NAMALWA (cell line): ENCODE results near the gene IL18.
"Not testable (repeated sequence)": the region's sequence is repeated elsewhere in the genome, so short reads cannot be mapped to it uniquely, and the experiment has no call there.

Source experiments
- DNase-seq: peaks from one replicate; pipeline ENCODE4 v3.0.0-alpha.2; 2015; ENCODE audit warnings: low spot score

The IL18 gene

DNA sequence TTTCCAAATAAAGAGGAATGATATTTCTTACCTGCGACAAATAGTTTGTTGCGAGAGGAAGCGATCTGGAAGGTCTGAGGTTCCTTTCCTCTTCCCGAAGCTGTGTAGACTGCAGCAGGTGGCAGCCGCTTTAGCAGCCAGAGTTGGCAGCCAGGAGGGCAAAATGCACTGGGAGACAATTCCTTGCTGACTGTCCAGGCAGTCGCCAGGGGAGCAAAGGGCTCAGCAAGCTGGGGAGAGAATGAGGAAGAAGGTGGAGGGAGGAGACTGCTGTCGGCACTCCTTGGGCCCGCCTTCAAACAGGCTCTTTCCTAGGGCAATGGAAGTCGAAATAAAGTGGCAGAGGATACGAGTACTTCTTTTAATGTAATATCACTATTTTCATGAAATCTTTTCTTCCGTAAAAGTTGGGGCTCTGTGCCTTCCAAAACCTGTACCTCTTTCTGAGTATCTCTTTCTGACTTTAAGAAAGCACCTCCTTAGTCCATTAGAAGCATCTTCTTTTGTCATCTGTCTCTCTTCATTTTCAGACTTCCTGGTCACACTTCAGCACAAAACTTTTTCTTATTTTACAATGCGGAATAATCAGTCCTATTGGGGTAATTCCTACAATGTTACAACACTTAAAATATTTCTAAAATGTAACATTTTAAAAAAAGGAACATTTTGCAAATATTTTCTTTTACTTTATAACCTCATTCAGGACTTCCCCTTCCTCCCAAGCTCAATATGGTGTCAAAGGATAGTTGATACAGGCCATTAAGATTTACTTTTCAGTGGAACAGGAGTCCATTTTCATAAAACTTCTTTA is at the start of gene IL18:
Gene IL18, minus strand, starts transcription at position 220 of the 811 bp plus-strand sequence. CDS start 9,041 bp downstream, outside the sequence.
- DNase-seq = no peak

DNA sequence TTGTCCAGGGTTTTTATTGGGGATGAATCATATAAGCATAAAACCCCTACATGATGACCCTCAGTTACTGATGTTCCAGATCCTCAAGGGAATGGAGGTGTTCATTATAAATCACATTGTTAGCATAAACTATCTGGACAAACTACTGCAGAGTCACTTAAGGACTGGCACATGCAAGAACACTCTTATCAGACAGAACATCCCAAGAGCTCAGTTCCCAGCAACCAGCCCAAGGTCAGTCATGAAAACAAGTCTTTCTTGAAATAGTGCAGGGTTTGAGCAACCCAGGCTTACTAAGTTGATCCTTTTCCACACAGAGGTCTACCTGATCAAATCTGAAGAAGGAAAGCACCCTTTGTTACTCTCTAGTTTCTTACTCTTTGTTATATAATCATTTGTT is 48.8 kb upstream of the IL18 start:
- no peak for DNase-seq

DNA sequence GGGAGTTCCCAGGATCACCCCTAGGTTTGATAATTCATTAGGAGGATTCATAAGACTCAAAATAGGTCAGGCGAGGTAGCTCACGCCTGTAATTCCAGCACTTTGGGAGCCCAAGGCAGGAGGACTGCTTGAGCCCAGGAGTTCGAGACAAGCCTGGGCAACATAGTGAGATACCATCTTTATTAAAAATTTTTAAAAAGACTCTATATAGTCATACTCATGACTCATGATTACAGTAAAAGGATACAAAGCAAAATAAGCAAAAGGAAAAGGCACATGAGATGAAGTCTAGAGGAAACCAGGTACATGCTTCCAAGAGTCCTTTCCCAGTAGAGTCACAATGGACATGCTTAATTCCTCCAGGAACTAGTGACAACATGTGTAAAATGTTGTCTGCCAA is 48.4 kb upstream of the IL18 start:
- no peak for DNase-seq

DNA sequence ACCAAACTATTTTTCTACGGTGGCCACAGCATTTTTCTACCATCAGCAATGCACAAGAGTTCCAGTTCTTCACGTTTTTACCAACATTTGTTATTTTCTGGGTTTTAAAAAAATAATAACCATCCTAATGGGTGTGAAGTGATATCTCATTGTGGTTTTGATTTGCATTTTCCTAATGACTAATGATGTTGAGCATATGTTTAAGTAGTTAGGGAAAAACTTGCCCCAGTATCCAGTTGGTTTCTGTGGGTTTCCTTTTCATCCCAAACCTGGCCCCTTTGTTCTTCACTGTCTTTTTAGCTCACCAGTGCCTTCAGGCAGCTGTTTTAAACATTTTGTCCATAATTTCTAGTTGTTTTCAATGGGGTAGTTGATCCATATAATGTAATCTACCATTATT is 47.6 kb upstream of the IL18 start:
- DNase-seq = no peak

DNA sequence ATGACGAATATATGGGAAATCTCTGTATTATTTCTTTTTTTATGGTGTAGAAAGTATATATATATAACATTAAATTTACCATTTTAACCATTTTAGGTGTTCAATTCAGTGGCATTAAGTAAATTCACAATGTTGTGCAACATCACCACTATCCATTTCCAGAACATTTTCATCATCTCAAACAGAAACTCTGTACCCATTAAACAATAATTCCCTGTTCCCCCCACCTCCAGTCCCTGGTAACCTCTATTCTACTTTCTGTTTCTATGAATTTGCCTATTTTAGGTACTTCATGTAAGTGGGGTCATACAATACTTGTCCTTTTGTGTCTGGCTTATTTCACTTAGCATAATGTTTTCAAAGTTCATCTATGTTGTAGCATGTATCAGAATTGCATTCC is 47.0 kb upstream of the IL18 start:
- no peak for DNase-seq

DNA sequence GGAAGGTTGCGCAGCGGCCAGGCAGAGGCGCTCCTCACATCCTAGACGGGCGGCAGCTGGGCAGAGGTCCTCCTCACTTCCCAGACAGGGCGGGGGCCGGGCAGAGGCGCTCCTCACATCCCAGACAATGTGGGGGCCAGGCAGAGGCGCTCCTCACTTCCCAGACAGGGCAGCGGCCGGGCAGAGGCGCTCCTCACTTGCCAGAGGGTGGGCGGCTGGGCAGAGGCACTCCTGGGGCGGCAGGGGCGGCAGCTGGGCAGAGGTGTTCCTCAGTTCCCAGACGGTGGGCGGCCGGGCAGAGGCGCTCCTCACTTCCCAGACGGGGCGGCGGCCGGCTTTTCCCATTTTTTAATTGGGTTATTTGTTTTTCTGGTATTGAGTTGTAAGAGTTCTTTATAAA is 42.2 kb upstream of the IL18 start:
- DNase-seq = no peak

DNA sequence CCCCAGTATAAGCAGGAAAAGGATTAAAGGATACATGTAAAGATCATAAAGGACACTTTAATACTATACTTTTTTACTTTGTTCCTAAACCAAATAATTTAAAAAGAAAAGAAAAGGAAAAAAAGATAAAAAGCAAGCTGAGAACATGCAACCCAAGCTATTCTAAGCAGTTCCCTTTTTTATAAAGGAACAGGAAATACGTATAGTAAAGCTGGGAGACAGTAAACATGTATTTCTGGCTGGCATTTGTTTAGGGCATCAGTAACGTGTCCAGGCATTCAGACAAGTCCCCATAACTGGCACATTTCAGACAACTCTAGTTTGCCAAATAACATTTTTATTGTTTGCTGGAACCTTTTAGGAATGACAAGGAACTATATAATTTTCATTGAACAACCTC is 36.4 kb upstream of the IL18 start:
- DNase-seq = no peak

DNA sequence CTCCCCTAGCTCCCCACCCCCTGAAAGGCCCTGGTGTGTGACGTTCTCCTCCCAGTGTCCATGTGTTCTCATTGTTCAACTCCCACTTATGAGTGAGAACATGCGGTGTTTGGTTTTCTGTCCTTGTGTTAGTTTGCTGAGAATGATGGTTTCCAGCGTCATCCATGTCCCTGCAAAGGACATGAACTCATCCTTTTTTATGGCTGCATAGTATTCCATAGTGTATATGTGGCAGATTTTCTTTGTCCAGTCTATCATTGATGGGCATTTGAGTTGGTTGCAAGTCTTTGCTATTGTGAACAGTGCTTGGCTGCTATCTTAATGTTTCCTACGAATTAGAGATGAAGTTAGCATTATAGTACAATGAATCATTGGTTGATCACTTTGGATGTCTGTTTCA is 35.2 kb upstream of the IL18 start:
- DNase-seq = not testable (repeated sequence)

DNA sequence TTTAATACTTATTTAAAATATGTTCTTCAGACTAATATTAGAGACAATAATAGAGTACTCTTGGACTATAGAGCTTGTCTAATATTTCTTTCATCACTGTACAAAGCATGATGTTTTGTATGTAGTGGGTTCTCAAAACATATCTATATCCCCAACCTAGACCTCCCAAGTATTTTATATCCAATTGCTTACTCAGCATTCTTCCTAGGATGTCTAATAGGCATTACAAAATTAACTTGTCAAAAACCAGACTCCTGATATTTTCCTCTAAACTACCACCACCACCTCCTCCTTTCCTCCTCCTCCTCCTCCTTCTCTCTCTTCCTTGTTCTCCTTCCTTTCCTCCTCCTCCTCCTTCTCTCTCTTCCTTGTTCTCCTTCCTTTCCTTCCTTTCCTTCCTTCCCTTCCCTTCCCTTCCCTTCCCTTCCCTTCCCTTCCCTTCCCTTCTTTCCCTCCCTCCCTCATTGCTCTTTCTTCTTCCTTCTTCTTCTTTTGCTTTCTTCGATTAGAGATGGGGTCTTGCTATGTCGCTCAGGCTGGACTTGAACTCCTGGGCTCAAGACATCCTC is 32.7 kb upstream of the IL18 start:
- no peak for DNase-seq

DNA sequence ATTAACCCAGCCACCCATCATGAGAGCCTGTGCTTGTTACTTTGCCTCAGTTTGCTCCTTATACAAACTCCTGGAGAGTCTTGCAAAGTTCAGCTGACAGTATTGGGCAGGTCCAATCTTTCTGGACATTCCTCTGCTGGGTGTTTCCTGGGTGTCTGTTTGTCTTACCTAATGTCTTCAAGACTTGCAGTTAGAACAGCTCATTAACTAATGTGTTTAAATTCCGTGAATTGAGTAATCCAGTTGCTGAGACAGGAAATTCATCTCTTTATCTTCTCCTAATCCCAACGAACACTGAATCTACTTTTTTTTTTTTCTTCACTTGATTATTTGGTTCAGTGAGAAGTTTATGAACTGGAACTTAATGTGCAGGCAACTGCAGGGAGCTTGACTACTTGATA is 32.1 kb upstream of the IL18 start:
- no peak for DNase-seq

DNA sequence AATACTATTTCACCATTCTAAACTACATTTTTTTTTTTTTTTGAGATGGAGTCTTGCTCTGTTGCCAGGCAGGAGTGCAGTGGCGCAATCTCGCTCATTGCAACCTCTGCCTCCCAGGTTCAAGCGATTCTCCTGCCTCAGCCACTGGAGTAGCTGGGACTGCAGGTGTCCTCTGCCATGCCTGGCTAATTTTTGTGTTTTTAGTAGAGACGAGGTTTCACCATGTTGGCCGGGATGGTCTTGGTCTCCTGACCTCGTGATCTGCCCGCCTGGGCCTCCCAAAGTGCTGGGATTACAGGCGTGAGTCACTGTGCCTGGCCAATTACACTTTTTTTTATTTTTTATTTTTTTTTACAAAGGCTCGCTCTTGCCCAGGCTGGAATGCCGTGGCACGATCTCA is 31.2 kb upstream of the IL18 start:
- not testable (repeated sequence) for DNase-seq

DNA sequence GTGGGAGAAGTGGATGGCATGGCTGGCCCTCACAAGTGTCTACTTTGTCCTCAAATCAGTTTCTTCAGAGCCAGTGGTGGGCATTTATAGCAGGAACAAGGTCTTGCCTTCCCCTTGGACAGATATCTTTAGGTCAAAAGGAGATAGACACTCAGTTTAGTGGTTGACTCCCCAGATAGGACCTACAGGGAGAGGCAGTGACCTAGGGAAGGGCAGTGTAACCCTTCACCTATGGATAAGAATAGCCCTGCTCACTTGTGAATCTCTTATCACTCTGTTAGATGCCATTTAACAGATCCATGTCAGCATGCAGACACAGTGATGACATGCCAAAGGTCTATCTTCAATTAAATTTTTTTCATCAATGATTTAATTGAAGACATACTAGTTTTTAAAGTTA is 22.4 kb upstream of the IL18 start:
- DNase-seq = no peak

DNA sequence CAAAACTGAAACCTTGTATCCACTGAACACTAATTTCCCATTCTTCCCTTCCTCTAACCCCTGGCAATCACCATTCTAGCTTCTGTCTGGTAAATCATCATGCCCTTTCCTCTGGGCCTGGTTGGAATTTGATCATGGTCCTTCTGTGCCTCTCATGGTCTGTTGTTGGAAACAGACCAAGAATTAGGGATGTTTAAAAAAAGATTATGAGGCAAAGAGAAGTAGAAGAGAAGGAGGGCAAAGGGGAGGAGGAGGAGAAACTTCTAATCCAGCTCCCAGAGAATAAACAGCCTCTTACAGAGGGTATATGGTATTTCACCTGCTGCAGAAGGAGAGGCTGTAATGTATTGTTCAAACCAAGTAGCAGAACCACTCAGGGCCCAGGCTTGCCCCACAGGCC is 22.0 kb upstream of the IL18 start:
- DNase-seq = no peak

DNA sequence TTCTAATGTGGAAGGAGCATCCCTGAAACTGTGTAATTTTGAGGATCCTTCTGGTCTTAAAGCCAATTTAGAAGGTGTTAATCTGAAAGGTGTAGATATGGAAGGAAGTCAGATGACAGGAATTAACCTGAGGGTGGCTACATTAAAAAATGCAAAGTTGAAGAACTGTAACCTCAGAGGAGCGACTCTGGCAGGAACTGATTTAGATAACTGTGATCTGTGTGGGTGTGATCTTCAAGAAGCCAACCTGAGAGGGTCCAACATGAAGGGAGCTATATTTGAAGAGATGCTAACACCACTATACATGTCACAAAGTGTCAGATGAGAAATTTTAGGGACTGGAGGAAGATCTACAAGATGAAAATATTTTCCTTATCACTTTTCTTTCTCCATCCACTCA is 19.0 kb upstream of the IL18 start:
- no peak for DNase-seq

DNA sequence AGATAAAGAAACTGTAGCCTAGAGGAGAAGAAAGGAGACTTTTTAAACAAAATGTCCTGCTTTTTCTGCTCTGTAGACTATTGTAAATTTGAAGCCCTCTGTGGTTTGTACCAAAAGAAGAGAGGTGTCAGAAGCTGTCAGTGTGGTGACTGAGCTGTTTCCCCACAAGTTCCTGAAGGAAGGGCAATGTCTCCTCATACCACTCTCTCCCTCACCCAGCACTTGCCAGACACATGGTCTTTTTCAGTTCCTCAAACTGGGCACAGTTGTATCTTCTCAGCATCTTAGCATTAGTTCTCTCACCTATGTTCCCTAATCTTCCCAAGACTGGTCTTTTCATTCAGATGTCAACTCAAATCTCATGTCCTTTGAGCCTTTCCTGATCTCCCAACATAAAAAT is 15.7 kb upstream of the IL18 start:
- peak; percentile 26 for DNase-seq

DNA sequence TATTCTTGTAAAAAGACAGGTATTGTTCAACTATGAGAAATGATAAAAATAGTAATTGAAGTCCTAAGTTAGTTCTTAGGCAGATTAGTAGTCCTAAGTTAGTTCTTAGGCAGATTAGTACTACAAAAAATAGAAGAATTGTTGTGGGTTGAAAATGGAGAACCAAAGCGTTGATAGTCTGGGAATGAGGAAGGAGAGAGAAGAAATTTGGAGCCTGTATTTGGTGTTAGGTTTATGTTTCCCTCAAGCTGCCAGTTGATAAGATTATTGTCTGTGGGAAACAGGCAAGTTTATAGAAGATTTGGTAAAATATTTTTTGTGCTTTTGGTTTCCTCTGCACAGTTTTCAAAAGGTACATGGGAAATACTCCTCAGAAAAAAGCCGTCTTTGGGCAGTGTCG is 15.0 kb upstream of the IL18 start:
- no peak for DNase-seq

DNA sequence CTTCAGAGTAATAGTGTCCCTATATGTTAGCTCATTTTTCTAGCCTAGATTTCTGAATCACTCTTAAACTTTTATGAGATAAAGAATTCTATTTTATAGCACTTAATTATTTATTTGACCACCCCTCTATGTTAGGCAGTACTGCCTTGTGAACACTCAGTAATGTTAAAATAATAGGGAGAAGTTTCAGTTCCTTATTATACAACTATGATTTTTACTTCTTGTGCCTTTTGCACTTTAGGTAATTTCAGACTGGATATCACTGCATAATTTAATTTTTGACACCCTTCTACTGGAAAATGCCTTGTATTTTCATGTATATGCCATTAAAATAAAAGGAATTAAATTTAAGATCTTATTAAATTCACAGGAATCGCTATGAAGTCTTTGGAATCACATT is 14.5 kb upstream of the IL18 start:
- DNase-seq = no peak

DNA sequence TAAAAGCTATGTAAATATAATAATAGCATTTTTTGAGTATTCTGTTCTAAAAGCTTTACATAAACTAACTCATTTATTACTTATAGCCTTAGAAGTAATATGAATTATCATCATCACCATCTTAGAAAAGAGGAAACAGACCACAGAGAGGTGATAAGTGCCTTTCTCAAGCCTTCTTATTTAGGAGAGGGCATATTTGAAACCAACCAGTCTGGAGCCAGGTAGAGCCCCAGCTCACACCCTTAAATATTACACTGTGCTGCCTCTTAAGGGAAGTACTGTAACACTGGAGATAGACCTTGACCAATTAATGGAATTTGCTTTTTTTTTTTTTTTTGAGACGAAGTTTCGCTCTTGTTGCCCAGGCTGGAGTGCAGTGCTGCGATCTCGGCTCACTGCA is 13.7 kb upstream of the IL18 start:
- DNase-seq = no peak

DNA sequence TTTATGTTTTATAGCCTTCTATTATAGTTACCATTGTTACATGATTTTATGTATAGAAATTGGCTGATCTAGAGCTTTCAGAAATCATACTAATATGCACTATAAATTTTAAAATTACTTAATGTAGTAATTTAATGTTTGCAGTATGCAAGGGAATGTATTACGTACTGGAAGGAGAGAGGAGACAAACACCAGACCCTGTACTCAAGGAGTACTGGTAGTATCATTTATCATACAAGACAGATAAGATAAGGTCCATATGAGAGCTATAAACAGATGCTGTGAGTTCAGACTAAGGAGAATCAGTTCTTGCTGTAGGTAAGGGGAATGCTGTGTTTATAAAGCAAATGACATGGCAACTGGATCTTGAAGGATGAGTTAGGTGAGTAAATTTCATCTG is 12.2 kb upstream of the IL18 start:
- DNase-seq = no peak

DNA sequence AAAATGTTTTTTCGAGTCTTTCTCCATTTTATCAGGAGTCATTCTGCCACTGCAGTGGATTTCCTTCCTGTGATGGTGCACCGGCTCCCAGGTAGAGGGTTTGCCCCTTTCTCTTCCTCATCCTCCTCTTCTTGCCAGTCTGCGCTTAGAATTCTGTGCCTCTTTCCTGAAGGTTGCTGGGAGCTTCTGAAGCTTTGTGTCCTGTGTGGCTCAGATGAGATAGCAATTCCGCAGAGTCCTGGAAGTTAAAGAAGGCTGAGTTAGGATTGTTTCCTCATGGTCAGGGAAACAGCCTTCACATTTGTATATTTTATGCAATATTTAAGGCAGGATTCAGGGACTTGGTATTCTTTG is 11.7 kb upstream of the IL18 start:
- no peak for DNase-seq

DNA sequence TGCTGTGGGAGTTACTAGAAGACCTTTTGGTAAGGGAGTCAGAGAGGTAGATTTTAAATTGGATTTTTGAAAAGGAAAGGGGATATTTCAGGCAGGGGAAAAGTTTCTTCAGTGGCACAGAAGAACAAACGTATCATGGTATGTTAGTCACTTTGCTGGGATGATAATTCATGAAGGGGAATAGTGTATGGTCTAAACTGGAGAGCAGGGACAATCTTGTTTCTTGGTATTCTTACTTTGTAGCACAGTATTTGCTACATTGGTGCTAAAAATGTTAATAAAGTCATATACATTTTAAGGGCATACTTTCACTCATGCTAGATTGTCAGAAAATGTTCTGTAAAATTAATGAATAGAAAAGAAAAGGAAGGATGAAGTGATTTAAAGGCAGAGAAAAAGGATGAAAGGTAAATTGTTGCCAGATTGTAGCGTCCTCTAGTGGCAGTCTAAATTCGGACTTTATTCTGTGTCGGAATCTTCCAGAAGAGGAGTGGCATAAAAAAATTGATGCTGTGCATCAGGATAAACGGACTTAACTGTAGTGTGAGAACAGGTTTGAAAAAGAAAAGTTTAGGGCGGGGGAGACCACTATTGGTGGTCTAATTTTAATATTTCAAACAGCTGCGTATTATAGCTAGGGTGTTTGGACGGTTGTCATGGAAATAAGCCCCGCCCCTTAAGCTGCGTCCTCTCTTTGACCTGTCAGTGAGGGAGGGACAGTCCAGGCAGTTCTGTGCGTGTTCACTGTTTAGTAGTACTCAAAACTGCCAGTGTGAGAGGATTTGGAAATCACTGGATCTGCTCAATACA is 11.1 kb upstream of the IL18 start, which contains the start of gene BCO2:
Gene BCO2, plus strand, starts transcription at position 724 of the 810 bp plus-strand sequence. CDS start 90 bp downstream, outside the sequence.
- peak; percentile 77 for DNase-seq

DNA sequence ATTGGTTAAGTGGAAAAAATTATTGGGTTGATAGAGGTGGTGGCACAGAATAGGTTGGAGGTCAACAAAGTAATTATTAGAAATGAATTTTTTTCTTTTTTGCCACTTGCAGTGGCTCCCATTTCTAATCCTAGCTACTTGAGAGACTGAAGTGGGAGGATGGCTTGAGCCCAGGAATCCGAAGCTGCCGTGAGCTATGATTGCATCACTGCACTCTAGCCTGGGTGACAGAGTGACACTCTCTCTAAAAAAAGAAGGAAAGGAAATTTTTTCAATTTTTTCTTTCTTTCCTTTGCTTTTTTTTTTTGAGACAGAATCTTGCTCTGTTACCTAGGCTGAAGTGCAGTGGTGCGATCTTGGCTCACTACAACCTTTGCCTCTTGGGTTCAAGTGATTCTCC is 9.3 kb upstream of the IL18 start:
- no peak for DNase-seq

DNA sequence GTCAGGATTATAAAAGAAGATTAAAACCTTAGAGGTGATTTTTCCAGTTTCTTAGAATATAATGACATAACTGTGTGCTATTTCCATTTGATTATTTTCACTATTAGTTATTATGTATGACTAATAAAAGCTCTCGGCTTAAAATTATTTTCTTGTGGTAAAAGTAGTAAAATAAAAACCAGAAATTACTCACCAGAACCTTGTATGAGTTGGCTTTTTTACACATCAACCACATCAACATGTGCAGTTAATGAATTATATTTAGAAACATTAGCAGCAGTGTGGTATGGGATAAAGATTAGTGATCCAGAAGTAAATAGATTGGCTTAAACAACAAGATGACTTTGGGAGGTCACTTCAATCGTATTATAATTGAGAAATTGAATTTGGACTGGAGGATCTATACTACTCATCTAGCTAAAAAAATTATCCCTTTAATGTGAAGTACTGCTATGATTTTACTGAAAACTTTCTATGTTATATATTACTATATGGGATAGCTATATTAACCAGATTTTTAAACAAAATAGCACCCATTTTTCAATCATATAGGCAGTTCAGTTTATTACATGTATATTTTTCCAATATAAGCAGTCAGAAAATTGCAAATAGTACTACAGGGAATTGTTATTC is 8.6 kb upstream of the IL18 start:
- no peak for DNase-seq
